ENCODE data around the gene FAM163A.

The FAM163A gene

GRCh38 chr1:179856296-179856695, 113.2 kb downstream of the FAM163A start:
- peaks cover 49% of the 10 kb centered on the region for H3K36me3 ChIP-seq (ENCODE audit: control insufficient read depth, insufficient read depth, low read length)
- H3K27ac ChIP-seq (ENCODE audit: low read depth, low read length, severe bottlenecking), result no peak overlapping the region
- H3K9me3 ChIP-seq (ENCODE audit: control insufficient read depth, low read length), result no peaks in the 10 kb centered on the region
- H3K4me1 ChIP-seq (ENCODE audit: control insufficient read depth, insufficient read depth, low read length, poor library complexity, severe bottlenecking), result no peaks in the 10 kb centered on the region
- no peak overlapping the region for H3K4me3 ChIP-seq (ENCODE audit: extremely low read depth, insufficient read depth, low read length, poor library complexity, severe bottlenecking)
- 90% methylated on average over 2 of the region's 2 CpGs; no CpG with 5 or more reads in 1 of the 2 experiments for WGBS, 2 experiments (ENCODE audit: insufficient coverage in 2 of 2)

- no peaks in the 10 kb centered on the region for H3K9me3 ChIP-seq (ENCODE audit: control insufficient read depth, low read length)
- H3K36me3 ChIP-seq (ENCODE audit: control insufficient read depth, insufficient read depth, low read length), result peaks cover 47% of the 10 kb centered on the region
- 100% methylated on average over 1 of the region's 4 CpGs; no CpG with 5 or more reads in 1 of the 2 experiments for WGBS, 2 experiments (ENCODE audit: insufficient coverage in 2 of 2)
- no peak overlapping the region for H3K27ac ChIP-seq (ENCODE audit: low read depth, low read length, severe bottlenecking)
- H3K4me1 ChIP-seq (ENCODE audit: control insufficient read depth, insufficient read depth, low read length, poor library complexity, severe bottlenecking), result no peaks in the 10 kb centered on the region
- no peak overlapping the region for H3K4me3 ChIP-seq (ENCODE audit: extremely low read depth, insufficient read depth, low read length, poor library complexity, severe bottlenecking)
Observed at GRCh38 chr1:179857009-179857408, 113.9 kb downstream of the FAM163A start.

- no peak overlapping the region for H3K4me3 ChIP-seq (ENCODE audit: extremely low read depth, insufficient read depth, low read length, poor library complexity, severe bottlenecking)
- peaks cover 68% of the 10 kb centered on the region for H3K36me3 ChIP-seq (ENCODE audit: control insufficient read depth, insufficient read depth, low read length)
- H3K4me1 ChIP-seq (ENCODE audit: control insufficient read depth, insufficient read depth, low read length, poor library complexity, severe bottlenecking), result no peaks in the 10 kb centered on the region
- H3K9me3 ChIP-seq (ENCODE audit: control insufficient read depth, low read length), result no peaks in the 10 kb centered on the region
- no peak overlapping the region for H3K27ac ChIP-seq (ENCODE audit: low read depth, low read length, severe bottlenecking)
- WGBS, 2 experiments (ENCODE audit: insufficient coverage in 2 of 2), result 100% methylated on average over 2 of the region's 3 CpGs
Observed at GRCh38 chr1:179860652-179861051, 117.6 kb downstream of the FAM163A start.

GRCh38 chr1:179865377-179865776, 122.3 kb downstream of the FAM163A start:
- no peak overlapping the region for H3K27ac ChIP-seq (ENCODE audit: low read depth, low read length, severe bottlenecking)
- H3K36me3 ChIP-seq (ENCODE audit: control insufficient read depth, insufficient read depth, low read length), result peaks cover 78% of the 10 kb centered on the region
- H3K4me3 ChIP-seq (ENCODE audit: extremely low read depth, insufficient read depth, low read length, poor library complexity, severe bottlenecking), result no peak overlapping the region
- WGBS, 2 experiments (ENCODE audit: insufficient coverage in 2 of 2), result 93 to 100% methylated on average over 4 to 5 of the region's 6 CpGs
- no peaks in the 10 kb centered on the region for H3K9me3 ChIP-seq (ENCODE audit: control insufficient read depth, low read length)
- peaks cover 7% of the 10 kb centered on the region for H3K4me1 ChIP-seq (ENCODE audit: control insufficient read depth, insufficient read depth, low read length, poor library complexity, severe bottlenecking)
